Measurements from ENCODE around the gene NPIPA7.
"Not testable (repeated sequence)": the region's sequence is repeated elsewhere in the genome, so short reads cannot be mapped to it uniquely, and the experiment has no call there.

NPIPA7 gene

DNA sequence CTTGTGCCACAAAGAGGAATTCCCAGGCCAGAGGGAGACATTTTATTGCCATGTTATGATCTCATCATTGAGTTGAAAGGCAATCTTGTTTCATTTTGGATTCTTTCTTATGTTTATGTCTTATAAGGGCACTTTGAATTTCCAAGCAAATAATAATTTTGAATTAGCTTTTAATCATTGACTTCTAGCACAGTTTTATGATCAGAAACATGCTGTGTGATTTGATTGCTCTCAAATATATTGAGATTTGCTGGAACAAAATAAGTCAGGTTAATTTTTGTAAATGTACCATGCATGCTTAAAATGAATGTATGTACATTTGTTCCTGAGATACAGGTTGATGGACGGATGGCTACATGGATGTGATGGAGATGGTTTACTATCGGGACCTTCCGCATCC lies at the start of gene NPIPA7:
Gene NPIPA7, plus strand, starts transcription at position 301 of the 400 bp plus-strand sequence. CDS start 105 bp downstream, outside the sequence.
- DNase-seq: not testable (repeated sequence)

DNA sequence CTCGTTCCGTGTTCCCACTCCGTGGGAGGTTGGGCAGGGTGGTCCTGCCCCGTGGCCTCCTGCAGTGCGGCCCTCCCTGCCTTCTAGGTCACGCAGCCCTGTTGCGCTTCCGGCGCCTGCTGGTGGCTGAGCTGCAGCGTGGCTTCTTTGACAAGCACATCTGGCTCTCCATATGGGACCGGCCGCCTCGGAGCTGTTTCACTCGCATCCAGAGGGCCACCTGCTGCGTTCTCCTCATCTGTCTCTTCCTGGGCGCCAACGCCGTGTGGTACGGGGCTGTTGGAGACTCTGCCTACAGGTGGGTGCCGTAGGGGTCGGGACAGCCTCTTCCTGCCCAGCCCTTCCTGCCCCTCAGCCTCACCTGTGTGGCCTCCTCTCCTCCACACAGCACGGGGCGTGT lies 47.5 kb upstream of the NPIPA7 start:
- not testable (repeated sequence) for DNase-seq

DNA sequence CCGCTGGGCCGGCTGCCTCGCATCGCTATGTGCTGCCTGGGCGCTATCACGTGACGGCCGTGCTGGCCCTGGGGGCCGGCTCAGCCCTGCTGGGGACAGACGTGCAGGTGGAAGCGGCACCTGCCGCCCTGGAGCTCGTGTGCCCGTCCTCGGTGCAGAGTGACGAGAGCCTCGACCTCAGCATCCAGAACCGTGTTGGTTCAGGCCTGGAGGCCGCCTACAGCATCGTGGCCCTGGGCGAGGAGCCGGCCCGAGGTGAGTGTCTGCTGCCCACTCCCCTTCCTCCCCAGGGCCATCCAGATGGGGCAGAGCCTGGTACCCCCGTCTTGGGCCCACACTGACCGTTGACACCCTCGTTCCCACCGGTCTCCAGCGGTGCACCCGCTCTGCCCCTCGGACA lies 21.4 kb upstream of the NPIPA7 start:
- not testable (repeated sequence) for DNase-seq

DNA sequence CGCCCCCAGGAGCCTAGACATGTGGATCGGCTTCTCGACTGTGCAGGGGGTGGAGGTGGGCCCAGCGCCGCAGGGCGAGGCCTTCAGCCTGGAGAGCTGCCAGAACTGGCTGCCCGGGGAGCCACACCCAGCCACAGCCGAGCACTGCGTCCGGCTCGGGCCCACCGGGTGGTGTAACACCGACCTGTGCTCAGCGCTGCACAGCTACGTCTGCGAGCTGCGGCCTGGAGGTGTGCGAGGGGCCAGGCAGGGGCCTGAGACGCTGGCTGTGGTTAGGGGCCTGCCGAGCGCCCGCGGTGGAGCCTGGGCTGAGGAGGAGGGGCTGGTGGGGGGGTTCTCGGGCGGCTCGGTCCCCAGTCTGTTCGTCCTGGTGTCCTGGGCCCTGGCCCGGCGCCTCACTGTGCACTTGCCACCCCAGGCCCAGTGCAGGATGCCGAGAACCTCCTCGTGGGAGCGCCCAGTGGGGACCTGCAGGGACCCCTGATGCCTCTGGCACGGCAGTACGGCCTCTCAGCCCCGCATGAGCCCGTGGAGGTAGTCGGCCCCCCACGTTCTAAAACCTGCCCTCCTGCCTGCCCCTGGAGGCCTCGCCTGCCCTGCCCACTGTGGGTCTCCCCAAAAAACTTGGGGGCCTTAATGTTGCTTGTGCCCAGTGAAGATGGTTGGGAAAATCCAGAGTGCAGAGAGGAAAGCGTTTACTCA lies 20.2 kb upstream of the NPIPA7 start:
- DNase-seq: not testable (repeated sequence)

DNA sequence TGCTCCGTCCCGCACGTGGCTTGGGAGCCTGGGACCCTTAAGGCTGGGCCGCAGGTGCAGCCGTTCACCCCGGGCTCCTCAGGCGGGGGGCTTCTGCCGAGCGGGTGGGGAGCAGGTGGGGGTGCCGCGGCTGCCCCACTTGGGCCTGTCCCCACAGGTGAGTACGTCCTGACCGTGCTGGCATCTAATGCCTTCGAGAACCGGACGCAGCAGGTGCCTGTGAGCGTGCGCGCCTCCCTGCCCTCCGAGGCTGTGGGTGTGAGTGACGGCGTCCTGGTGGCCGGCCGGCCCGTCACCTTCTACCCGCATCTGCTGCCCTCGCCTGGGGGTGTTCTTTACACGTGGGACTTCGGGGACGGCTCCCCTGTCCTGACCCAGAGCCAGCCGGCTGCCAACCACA lies 15.3 kb upstream of the NPIPA7 start:
- not testable (repeated sequence) for DNase-seq

DNA sequence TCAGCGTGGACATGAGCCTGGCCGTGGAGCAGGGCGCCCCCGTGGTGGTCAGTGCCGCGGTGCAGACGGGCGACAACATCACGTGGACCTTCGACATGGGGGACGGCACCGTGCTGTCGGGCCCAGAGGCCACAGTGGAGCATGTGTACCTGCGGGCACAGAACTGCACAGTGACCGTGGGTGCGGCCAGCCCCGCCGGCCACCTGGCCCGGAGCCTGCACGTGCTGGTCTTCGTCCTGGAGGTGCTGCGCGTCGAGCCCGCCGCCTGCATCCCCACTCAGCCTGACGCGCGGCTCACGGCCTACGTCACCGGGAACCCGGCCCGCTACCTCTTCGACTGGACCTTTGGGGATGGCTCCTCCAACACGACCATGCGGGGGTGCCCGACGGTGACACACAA lies 14.8 kb upstream of the NPIPA7 start:
- not testable (repeated sequence) for DNase-seq

DNA sequence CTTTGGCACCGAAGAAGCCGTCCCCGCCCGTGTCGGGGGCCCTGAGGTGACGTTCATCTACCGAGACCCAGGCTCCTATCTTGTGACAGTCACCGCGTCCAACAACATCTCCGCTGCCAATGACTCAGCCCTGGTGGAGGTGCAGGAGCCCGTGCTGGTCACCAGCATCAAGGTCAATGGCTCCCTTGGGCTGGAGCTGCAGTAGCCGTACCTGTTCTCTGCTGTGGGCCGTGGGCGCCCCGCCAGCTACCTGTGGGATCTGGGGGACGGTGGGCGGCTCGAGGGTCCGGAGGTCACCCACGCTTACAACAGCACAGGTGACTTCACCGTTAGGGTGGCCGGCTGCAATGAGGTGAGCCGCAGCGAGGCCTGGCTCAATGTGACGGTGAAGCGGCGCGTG lies 14.2 kb upstream of the NPIPA7 start:
- not testable (repeated sequence) for DNase-seq

DNA sequence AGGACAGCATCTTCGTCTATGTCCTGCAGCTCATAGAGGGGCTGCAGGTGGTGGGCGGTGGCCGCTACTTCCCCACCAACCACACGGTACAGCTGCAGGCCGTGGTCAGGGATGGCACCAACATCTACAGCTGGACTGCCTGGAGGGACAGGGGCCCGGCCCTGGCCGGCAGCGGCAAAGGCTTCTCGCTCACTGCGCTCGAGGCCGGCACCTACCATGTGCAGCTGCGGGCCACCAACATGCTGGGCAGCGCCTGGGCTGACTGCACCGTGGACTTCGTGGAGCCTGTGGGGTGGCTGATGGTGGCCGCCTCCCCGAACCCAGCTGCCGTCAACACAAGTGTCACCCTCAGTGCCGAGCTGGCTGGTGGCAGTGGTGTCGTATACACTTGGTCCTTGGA lies 13.6 kb upstream of the NPIPA7 start:
- DNase-seq: not testable (repeated sequence)

DNA sequence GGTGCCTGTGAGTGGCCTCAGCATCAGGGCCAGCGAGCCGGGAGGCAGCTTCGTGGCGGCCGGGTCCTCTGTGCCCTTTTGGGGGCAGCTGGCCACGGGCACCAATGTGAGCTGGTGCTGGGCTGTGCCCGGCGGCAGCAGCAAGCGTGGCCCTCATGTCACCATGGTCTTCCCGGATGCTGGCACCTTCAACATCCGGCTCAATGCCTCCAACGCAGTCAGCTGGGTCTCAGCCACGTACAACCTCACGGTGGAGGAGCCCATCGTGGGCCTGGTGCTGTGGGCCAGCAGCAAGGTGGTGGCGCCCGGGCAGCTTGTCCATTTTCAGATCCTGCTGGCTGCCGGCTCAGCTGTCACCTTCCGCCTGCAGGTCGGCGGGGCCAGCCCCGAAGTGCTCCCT lies 13.1 kb upstream of the NPIPA7 start:
- DNase-seq: not testable (repeated sequence)

DNA sequence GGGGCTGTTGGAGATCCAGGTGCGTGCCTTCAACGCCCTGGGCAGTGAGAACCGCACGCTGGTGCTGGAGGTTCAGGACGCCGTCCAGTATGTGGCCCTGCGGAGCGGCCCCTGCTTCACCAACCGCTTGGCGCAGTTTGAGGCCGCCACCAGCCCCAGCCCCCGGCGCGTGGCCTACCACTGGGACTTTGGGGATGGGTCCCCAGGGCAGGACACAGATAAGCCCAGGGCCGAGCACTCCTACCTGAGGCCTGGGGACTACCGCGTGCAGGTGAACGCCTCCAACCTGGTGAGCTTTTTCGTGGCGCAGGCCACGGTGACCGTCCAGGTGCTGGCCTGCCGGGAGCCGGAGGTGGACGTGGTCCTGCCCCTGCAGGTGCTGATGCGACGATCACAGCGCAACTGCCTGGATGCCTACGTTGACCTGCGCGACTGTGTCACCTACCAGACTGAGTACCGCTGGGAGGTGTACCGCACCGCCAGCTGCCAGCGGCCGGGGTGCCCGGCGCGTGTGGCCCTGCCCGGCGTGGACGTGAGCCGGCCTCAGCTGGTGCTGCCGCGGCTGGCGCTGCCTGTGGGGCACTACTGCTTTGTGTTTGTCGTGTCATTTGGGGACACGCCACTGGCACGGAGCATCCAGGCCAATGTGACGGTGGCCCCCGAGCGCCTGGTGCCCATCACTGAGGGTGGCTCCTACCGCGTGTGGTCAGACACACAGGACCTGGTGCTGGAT lies 12.2 kb upstream of the NPIPA7 start:
- not testable (repeated sequence) for DNase-seq

DNA sequence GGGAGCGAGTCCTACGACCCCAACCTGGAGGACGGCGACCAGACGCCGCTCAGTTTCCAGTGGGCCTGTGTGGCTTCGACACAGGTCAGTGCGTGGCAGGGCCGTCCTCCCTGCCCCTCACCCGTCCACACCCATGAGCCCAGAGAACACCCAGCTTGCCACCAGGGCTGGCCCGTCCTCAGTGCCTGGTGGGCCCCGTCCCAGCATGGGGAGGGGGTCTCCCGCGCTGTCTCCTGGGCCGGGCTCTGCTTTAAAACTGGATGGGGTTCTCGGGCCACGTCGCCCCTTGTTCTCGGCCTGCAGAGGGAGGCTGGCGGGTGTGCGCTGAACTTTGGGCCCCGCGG lies 11.7 kb upstream of the NPIPA7 start:
- not testable (repeated sequence) for DNase-seq

DNA sequence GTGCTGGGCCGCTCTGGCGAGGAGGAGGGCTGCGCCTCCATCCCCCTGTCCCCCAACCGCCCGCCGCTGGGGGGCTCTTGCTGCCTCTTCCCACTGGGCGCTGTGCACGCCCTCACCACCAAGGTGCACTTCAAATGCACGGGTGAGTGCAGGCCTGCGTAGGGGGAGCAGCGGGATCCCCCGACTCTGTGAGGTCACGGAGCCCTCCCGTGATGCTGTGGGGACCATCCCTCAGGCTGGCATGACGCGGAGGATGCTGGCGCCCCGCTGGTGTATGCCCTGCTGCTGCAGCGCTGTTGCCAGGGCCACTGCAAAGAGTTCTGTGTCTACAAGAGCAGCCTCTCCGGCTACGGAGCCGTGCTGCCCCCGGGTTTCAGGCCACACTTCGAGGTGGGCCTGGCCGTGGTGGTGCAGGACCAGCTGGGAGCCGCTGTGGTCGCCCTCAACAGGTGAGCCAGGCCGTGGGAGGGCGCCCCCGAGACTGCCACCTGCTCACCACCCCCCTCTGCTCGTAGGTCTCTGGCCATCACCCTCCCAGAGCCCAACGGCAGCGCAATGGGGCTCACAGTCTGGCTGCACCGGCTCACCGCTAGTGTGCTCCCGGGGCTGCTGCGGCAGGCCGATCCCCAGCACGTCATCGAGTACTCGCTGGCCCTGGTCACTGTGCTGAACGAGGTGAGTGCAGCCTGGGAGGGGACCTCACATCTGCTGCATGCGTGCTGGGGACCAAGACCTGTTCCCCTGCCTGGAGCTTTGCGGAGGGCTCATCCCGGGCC lies 9.7 kb upstream of the NPIPA7 start:
- DNase-seq: not testable (repeated sequence)

DNA sequence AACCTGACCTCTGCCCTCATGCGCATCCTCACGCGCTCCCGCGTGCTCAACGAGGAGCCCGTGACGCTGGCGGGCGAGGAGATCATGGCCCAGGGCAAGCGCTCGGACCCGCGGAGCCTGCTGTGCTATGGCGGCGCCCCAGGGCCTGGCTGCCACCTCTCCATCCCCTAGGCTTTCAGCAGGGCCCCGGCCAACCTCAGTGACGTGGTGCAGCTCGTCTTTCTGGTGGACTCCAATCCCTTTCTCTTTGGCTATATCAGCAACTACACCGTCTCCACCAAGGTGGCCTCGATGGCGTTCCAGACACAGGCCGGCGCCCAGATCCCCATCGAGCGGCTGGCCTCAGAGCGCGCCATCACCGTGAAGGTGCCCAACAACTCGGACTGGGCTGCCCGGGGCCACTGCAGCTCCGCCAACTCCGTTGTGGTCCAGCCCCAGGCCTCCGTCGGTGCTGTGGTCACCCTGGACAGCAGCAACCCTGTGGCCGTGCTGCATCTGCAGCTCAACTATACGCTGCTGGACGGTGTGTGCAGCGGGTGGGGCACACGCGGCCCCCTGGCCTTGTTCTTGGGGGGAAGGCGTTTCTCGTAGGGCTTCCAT lies 7.7 kb upstream of the NPIPA7 start:
- not testable (repeated sequence) for DNase-seq

DNA sequence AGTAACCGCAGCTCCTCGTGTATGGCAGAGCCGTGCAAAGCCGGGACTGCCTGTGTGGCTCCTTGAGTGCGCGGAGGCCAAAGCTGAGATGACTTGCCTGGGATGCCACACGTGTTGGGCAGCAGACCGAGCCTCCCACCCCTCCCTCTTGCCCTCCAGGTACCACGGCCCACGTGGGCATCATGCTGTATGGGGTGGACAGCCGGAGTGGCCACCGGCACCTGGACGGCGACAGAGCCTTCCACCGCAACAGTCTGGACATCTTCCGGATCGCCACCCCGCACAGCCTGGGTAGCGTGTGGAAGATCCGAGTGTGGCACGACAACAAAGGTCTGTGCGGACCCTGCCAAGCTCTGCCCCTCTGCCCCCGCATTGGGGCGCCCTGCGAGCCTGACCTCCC lies 4.7 kb upstream of the NPIPA7 start:
- DNase-seq: not testable (repeated sequence)

DNA sequence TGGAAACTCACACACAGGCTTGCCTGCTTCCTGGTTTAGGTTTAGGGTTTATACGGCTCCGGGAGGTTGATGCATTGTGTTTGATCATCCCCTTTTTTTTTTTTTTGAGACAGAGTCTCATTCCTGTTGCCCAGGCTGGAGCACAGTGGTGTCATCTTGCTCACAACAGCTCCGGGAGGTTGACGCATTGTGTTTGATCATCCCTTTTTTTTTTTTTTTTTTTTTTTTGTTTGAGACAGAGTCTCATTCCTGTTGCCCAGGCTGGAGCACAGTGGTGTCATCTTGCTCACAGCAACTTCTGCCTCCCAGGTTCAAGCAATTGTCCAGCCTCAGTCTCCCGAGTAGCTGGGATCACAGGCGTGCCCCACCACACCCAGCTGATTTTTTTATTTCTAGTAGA lies 20.7 kb downstream of the NPIPA7 start:
- DNase-seq: not testable (repeated sequence)

DNA sequence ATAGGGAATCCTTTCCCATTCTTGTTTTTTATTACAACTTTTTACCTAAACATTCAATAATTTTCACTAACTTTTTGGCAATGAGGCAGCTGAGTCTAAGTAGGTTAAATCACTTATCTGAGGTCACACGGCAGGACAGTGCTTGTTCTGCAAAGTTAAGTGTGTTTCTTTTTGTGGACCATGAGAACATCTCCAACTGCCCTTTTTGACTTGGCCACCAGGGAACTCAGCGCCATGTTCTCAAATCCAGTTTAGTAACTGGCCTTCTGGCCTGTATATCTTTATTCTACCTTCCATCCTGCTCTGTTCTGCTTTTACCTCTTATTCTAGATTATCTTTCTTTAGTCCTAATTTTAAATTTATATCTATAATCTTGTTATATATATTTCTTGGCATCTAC lies 23.4 kb downstream of the NPIPA7 start:
- DNase-seq: not testable (repeated sequence)

DNA sequence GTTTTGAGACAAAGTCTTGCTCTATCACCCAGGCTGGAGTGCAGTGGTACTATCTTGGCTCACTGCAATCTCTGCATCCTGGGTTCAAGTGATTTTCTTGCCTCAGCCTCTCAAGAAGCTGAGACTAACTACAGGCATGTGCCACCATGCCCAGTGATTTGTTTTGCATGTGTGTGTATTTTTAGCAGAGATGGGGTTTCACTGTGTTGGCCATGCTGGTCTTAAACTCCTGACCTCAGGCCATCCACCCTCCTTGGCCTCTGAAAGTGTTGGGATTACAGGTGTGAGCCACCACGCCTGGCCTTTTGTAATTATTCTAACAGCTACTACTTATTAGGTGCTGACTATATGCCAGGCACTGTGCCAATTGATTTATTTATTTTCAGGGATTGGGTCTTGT lies 25.3 kb downstream of the NPIPA7 start:
- DNase-seq: not testable (repeated sequence)

DNA sequence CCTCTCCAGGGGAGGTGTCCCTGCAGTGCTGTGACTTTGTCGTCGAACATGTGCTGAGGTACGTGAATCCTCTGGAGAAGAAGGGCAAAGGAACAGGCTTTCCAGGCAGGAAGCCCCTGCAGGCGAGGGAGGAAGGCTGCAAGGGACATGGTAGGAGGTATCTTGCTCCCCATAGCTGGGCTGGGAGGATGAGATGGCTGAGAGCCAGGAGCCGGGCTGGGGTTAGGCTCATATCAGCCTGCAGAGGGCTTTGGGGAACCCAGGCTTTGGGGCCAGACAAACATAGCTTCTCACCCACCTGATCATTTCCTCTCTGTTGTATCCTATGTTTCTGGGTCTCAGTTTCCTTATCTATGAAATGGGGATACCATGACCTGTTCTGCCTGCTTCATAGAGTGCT lies 26.5 kb downstream of the NPIPA7 start:
- not testable (repeated sequence) for DNase-seq

DNA sequence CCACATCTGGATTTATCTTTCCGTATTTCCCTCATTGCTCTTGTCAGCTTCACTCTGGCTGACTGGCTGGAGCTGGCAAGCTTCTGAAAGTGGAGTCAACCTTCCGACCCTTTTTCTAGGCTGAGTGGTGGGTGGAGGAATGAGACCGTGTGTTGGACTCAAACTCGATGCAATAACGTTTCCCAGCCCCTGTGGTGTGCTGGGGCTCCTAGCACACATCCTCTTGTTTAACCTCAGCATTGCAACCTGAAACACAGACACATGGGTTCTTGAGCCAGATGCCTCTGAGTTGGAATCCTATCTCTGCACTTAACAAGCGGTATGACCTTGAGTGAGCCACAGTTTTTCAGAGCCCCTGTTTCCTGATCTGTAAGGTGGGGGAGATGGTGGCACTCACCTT lies 29.5 kb downstream of the NPIPA7 start:
- not testable (repeated sequence) for DNase-seq

DNA sequence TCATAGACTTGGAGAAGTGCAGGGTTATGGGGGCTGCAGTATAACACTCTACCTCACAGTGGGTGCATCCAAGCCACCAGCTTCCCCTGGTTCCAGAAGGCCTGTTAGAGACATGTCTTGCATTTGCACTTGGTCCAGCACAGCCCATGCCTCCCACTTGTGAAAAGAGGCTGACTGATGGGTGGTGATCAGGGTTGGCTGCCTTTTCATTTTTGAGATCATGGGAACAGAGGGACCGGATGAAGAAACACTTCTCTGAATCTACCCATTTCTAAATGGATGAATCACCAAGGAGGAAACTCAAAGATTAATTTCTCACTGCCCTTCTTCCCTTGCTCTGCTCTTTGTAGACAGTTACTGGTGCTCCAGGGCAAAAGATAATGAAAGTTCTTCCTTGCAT lies 34.8 kb downstream of the NPIPA7 start:
- DNase-seq: not testable (repeated sequence)

DNA sequence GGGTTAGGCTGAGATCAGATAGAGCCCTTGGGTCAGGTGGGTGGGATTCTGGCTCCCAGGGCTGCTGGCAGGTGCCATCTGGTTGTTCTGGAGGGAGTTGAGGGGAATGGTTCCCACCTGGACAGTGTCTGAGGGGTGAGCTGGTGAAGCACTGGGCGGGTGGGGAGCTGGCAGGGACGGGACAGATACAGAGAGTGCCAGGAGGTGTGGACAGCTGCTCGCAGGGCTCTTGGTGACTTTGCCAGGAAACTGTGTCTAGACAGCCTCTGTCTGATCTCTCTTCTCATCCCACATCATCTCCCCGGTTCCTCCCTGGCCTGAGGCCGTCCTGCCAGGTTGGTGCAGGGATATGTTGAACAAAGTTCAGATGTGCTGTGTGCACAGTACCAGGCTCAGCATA lies 38.1 kb downstream of the NPIPA7 start:
- not testable (repeated sequence) for DNase-seq

DNA sequence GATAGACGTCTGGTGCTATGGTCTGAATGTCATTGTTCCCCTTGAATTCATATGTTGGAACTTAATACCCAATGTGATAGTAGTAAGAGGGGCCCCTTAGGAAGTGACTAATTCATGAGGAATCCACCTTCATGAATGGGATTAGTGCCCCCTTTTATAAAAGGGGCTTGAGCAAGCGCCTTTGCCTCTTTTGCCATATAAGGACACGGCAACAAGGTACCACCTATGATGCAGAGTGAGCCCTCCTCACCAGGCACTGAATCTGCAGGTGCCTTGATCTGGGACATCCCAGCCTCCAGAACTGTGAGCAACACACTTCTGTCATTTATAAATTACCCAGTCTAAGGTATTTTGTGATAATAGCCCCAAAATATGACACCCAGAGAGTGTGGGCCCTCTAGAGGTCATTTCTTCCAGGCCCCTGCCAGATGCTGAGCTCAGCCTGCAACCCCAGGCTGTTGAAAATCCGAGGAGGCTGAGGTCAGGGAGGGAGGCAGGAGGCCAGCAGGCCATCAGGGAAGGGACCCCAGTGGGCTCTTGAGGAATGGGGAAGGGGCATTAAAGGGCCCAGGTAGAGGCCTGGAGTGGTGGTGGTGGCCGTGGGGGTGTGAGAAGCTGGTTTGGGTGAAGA lies 39.1 kb downstream of the NPIPA7 start:
- not testable (repeated sequence) for DNase-seq

DNA sequence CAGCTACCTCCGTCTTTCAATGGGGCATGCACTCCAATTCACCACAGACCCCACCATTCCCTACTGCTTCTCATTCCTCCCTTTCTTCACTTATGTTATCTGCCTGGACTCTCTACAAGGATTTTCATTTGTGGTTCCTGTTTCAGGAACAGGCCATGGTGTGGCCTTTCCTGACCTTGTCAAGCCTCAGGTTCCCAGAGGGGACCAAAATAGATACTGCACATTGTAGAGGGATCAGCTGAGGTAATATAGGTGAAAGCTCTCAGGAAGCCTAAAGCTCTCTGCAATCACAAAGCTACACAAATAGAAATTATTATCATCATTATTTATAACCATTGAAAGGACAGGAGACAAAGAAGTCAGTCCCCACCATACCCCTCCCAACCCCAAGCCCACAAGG lies 41.6 kb downstream of the NPIPA7 start:
- not testable (repeated sequence) for DNase-seq

All from stimulated activated CD4-positive, alpha-beta T cell treated with anti-CD3 and anti-CD28 coated beads, Interleukin-4, amount 100 ng/mL, for 24 hours (primary cell).